LNCAP (cell line): Measurements from ENCODE around the gene TMEM108.

ENCODE experiments used
- CTCF ChIP-seq: fragments of 450-650 bp; IDR thresholded peaks from 2 replicates; pipeline ENCODE4 v1.5.1; 2017; ENCODE audit warnings: mild to moderate bottlenecking

The TMEM108 gene

GRCh38 chr3:133271539-133271938, 233.3 kb downstream of the TMEM108 start:
- TF ChIP-seq CTCF = no peak

DNA sequence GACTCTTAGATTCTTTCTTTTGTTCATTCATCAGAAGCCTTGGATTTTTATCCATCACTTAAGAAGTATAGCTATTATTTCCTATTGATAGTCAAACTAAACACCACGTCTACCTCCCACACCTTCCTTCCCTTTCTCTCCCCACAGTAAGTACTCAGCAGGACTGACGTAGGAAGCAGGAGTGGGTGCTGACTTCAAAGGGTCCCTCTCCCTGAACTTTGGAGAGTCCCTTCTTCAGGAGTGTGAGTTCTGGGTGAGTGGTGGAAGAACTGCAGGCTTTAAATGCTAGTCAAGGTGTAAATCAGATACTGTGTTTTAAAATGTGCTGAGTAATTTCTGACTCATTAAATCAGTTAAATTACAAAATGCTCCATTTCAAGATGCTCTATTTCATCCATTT, 235.2 kb downstream of the TMEM108 start:
- no peak for TF ChIP-seq CTCF

GRCh38 chr3:133274477-133274876, 236.3 kb downstream of the TMEM108 start:
- no peak for TF ChIP-seq CTCF

GRCh38 chr3:133276594-133276993, 238.4 kb downstream of the TMEM108 start:
- TF ChIP-seq CTCF = no peak

GRCh38 chr3:133277813-133278212, 239.6 kb downstream of the TMEM108 start:
- no peak for TF ChIP-seq CTCF

DNA sequence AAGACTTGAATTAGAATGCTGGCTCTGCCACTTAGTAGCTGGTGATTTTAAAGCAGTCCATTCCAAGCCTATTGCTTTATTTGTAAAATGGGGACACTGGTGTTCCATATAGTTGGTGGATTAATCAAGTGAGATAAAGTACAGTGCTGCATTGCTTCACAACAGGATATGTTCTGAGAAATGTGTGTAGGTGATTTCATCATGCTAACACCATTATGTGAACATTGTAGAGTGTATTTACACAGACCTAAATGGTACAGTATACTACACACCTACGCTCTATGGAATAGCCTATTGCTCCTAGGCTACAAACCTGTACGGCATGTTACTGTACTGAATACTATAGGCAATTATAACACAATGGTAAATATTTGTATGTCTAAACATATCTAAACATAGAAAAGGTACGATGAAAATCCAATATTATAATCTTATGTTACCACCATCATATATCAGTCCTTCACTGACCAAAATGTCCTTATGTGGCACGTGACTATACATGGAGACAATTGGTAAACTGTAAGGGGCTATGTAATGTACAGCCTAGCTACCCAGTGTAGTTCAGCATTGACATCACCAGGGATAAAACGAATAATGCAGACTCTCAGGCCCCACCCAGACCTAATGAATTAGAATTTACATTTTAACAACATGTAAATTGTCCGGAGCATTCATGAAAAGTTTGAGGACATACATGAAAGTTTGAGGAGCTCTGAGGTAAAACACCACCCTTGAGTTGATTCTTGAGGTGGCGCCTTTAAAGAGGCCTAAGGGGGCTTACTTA, 240.3 kb downstream of the TMEM108 start:
- TF ChIP-seq CTCF = no peak

GRCh38 chr3:133280586-133280985, 242.4 kb downstream of the TMEM108 start:
- no peak for TF ChIP-seq CTCF

DNA sequence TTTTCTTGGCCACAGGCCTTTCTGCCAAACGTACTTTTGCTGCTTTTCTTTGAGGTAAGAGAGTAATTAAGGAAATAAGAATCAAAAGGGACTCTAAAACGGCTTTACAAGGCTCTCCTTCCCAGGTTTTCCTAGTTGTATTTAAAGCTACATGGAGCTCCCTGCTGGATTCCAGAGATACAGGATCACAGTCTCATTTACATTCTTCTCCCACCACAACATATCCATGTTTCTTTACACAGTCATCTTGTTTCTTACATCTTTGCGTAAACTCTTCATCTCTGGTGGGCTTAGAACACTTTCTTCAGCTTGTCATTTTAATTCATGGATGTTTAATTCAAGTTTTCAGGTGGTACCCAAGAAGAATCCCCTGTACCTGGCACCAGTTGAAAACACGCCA, 244.0 kb downstream of the TMEM108 start:
- no peak for TF ChIP-seq CTCF
